NOMO-1 treated with DMSO at 0.1 percent for 48 hours (cell line): ENCODE results near the gene TTC28.

Experiments used
- DNase-seq: peaks from one replicate; lab custom pipeline; 2025; ENCODE audit not compliant: unreplicated experiment; lab: John Stamatoyannopoulos, UW

TTC28 gene

DNA sequence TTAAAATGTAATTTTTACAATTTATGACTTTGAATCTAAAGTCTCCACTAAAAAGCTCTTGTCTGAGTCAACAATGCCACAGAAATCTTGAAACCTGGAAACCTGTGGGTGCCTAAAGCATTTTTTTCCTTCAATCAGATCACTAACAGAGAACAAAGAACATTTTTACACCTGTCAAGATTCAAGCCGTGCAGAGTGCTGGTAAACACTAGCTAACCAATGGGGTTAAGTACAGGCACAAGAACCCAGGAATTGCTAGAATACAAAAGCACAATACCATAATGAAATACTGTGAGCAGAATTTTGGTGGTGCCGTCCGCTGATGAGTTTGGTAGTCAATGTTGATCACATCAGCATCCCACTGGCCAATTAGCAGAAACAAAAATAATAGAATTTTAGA is 380.3 kb downstream of the TTC28 start:
- DNase-seq = no peak

DNA sequence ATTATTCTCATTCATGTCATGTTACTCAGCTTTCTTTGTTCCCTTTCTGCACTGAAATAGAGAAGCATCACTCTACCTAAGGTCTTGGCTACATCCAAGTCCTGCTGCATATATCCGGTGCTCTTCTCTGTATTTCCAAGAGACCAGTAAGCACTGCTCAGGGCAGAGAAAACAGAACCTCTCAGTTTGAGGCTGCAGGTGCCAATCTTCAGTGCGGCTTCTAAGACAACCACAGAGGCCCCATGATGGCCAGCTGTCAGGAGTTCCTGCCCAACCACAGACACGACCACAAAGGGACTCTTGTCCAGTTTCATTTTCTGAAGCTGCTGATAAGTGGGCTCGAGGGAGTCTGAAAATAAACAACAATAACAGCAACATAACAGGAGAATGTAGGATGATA is 382.1 kb downstream of the TTC28 start:
- peak; percentile 60 for DNase-seq

DNA sequence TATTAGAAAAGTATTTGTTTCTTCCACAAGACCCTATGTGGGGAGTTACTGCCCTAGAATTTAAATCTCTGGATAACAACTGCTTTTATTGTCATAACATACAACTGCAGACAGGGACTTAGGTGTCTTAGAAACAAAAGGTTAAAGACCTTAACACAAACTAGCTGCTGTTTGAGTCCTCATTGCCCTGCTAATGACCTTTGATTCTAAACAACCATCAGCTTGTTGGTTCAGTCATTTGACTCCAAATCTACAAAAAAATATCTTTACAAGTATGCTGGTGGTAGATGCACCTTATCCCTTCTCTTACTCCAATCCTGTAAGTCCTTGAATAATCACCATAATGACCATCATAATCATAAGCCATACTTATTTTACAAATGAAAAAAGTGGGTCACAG is 383.2 kb downstream of the TTC28 start:
- DNase-seq = no peak

DNA sequence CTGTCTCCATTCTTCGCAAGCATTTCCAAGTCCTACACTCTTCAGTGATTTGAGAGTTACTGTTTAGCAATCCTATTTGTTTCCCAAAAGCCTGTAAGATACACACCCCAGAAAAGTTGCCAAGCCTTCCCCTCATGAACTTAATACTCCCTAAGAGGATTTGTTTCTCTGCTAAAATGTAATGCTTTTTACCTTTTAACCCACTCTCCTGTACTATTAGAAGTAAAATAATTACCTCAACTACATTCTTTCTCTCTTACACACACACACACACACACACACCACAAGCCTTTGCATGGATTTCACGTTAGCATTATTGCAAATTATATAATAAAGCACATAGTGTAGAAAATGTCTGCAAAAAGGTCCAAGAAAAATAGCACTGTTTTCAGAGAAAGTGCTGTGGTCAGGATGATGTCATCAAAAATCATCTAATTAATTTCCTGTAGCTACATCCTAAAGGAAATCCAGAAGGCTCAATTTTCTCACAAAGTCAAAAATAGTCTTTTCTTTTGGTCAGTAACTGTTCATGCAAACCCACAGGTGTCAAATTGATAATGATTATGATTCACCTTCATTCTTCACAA is 396.5 kb downstream of the TTC28 start:
- DNase-seq = no peak

DNA sequence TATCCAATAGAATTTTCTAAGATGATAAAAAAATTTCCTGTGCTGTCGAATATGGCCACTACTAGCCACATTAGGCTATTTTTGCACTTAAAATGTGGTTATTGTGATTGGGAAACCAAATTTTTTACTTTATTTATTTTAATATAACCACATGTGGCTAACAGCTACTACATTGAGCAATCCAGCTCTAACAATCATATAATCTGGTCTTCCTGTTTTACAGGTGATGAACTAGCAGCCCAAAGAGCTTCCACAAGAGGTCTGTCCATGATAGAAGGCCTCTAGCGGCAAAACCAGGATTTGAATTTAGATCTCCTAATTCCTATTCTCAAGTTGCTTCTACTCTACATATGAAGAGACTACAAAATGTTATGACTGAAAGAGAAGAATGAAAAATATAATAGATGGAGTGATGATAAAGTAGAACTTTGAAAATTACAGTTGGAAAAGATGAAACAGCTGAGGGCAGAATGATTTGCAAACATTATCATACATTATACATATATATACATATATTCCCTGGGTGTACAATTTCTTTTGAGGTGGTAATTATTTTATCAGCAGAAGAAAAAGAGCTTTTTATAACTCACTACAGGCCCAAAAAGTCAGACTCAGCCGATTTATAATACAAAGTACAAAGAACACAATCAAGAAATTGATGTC is 397.1 kb downstream of the TTC28 start:
- DNase-seq = peak; percentile 70

DNA sequence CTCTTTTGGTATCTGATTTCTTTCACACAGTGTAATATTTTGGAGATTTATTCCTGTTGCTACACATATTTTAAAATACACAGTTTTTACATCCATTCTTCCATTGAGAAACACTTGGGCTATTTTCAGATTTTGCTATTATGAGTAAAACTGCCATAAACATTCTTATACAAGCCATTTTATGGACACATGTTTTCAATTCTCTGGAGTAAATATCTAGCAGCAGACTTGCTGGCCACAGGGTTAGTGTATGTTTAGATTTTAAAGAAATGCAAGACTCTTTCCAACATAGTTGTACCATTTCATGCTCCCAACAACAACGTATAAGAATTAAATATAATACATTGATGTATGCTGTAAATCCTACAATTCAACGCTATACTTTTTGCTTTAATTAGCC is 399.8 kb downstream of the TTC28 start:
- DNase-seq = no peak

DNA sequence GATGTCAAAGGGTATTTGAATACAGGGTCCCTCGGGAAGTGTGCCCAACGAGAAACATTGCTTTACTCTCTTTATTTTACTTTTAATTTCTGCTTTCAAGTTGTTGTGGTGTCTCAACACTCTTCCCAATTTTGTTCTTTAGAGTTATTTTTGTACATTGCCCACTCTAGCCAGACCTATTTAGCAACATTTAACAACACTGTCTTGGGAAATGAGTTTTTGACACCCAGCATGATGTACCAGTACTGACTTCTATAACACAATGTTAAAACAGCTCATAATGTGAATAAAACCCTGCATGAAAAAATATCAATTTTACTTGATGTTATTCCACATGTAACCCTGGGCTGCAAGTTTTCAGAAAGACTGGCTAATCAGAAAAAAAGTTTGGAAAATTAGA is 410.4 kb downstream of the TTC28 start:
- peak; percentile 16 for DNase-seq

DNA sequence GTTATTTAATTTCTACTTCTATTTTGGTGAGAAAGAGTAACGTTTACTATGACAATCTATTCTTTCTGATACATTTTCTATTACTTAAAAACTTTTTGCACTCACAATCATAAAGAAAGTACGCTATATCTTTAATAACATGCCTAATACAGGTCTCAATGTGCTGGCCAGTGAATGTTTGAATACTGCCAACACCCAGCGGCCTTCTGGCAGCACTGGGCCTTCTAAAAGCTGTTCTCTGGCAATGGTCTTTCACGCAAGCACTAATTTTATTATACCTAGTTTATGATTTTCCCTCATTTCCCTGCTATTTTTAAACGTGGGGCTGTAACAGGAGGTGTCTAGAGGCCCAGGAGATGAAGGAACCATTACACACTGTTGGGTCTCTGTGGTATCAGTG is 410.8 kb downstream of the TTC28 start:
- no peak for DNase-seq

DNA sequence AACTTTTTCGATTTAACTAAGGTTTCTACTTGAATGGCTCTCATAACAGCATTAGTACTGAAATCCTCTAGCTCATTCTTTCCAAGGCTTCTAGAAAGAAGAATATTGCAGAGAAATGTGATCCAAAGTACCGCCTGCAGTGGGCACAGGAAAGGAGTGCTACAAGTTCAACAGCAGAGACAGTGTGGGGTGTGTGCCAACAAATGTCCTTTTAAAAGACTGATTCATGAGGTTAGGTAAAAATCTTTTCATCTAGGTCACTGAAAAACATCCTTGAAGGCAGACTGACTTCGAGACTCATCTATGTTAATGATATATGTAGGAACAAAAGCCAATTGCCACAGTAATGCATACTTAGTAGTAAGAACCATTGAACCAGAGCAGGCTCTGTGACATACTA is 411.5 kb downstream of the TTC28 start:
- no peak for DNase-seq

DNA sequence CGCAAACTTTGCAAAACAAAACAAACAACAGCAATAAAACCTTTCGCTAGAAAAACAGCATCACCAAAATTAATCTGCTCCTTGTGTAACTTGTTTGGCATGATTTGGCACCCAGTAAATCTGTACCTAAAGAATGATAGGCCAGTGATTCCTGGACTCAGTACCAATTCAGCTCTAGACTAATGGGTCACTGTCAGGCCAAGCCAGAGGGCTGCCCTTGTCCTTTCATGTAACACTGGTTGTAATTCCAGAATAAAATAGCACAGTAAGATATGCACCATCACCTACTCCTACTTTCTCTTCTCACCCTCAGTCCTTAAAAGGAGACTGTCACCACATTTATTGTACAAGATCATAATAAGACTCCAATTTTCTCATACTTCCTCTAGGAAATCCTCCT is 419.0 kb downstream of the TTC28 start:
- DNase-seq = no peak

DNA sequence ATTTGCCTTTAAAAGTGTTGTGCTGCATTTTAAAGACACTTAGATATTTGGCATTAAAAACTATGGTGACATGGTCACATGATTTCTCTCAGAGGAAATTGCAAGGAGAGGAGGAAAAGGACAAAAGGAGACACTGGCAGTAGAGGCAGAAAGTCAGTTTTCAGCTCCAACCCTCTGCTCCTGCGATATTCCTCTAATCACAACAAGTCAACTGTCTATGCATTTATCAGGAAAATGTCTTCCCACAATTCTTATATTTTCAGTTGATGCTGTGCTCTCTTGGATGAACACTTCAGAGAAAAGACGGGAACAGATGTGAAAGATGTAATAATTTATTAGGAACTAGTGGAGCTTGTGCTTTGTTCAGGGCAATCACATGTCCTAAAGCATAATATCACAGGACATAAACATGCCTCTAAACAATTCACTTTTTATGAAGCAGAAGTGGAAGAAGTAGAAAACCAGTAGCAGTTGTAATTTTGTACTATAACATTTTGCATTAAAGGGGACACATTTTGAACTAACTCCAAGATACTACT is 419.8 kb downstream of the TTC28 start:
- no peak for DNase-seq

DNA sequence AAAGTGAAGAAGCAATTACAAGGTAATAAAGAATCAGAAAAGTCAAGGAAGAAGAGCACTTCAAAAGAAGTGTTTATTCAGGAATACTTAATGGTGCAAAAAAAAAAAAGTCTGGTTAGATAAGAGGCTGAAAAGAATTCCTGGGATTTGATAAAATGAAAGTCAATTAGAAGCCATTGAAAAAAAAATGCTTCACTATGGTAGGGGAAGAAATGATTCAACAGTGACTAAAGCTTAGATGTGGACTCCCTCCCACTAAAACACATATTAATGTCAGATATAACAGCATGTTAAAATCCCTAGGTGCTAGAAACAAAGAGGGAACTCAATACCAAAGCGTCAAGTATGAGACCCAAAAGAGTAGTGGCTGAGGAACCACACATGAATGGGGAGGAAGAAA is 425.2 kb downstream of the TTC28 start:
- DNase-seq = no peak

DNA sequence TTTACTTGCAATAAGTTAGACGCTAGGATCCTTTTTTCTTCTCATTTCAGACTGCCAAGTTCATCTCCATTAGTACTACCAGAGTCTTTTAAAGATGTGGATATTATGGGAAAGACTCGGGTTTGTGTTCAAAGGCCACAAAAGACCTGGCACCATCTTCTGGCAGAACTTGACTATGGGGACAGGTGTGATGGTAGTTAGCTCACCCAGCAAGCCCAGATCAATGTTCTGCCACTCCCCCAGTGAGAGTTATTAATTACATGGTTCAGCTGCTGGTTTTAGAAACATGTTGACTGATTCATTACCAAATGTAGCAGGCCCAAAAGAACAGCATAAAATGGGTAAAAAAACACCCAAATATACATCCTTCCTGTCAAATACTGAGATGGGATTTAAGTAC is 427.1 kb downstream of the TTC28 start:
- no peak for DNase-seq

DNA sequence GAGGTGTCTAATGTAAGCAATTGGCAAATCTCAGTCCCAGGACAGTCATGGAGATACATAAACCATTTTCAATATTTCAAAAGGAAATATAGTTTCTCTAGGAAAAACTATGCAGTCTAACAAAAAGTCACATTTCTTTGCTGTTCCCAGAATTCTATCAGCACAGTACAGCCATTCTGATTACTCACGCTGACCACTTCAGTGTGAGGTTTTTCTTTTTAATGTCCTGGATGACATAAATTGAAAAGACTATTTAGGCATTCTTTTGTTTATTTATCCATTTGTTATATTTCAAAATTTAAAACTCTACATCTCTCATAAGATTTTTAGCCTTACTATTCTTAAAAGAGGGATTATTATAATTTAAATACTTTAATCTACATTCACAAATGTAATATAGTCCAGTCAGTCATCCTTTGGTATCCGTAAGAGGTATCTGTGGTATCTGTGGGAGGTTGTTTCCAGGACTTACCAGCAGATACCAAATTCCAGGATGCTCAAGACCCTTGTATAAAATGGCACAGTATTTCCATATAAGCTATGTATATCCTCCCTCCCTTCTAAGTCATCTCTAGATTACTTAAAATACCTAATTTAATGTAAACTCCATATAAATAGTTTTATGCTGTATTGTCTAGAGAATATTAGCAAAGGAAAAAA is 429.5 kb downstream of the TTC28 start:
- DNase-seq = no peak

DNA sequence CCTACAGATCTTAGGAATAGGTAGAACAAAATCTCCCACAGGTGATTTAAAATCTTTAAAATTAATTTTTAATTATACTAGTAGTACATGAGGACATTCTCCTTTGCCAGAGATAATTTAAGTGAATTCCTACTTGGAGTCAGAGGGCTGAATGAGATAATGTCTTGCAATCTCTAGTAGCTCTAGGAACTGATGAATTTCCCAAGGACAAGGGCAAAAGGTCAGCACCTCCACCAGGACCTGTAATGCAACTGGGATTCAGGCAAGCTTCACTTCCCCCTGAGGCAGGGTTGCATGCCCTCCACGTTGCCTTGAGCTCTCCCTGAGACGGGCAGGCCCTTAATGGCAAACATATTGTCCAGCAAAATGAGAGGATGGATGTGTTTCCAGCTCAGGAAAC is 430.2 kb downstream of the TTC28 start:
- DNase-seq = no peak

DNA sequence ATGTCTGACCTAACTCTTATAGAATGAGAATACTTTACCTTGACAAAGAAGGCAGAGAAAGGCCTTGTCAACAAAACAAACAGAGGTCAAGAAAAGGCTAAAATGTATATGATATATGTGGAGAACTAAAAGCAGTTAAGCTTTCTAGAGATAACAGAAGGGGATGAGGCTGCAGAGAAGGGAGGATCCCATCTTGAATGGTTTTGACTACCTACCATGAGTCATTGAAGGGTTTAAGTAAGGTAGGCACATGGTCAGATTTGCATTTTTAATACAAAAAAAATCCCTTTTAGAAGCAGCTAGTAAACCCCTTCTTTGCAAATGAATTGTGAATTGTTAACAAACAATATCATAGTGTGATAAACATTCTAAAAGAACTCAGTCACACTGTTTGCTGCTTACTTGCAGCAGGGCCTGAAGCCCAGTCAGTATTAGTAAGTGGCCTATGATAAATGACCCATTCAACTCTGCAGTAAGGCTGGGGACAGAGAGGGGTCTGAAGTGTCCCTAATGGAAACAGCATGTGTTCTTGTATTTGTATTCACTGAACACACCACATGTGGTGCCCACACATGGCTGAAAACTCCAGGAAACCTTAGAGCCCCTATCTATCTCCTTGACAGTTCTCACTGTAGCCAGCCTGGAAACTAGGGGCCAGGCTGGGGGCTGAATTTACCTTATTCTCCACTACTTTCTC is 431.8 kb downstream of the TTC28 start:
- DNase-seq = no peak

DNA sequence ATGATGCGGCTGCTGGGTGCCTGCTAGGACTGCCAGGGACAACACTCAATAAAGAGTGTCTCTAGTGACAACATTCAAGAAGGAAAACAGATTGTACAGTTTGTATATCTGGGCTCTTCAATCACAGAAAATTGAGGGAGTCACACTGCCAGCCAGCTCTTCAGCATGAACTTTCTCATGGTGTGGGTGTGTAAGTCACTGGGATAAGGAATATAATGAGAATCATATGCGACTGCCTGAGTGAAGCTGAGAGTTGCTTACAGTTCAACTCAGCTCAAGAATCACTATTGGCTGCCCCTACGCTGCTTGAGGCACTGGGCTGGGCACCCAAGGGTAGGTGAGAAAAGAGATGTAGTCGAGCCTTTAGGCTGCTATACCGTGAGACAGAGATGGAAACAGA is 432.5 kb downstream of the TTC28 start:
- DNase-seq = no peak

DNA sequence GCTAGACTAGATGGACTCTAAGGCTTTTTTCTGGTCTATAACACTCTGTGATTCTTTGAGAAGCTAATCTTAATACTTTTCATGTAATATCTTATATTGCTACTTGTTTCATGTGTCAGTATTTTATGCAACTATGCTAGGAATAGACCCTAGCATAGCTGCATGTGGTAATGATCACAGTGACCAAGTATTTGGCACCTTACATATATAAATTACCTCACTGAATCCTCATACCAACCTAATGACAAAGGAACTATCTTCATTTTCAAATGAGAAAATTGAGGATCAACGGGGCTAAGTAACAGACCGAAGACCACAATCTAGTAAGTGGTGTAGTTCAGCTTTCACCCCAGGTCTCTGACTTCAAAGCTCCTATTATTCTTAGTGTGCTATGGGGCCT is 433.2 kb downstream of the TTC28 start:
- no peak for DNase-seq

DNA sequence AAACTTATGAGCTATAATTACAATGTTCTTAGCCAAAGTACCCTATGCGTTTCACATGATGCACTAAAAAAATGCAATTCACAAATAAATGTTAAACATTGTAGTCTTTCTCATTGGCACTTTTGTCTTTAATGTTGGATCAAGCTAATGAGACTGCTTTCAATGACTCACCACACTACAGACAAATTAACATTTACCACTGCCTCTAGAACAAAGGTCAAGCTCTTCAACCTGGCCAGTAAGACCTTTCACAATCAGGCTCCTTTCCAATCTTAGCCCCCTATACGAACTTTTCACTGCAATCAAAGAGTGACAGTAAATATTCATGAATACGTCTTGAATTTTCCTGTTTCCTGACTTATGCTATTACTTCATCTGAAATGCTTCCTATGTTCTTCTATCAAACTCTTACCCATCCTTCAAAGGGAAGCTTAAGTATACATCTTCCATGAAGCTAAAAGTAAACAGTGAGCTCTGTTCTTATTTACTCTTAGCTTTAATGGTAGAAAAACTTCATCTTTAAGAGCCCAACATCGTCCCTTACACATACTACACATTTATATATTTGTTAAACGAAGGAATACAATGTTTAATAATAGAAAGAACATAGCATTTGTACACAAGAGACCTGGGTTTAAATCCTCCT is 433.9 kb downstream of the TTC28 start:
- DNase-seq = no peak

DNA sequence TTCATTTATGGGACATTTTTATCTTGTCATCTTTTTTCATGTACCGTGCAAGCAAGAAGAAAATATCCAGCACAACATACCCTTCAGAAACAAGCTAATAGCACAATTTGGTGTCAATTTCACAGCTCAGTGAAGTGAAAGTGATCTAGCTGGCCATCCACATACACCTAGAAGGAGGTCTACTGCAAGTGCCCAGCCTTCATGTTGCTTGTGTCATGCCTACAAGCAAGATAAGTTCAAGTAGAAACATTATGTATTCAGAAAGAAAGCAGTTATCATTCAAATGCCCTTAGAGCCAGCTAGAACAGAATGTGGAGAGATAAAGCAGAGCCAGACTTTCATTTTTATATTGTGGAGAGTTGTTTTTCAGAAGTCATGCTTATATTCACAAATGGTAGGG is 434.9 kb downstream of the TTC28 start:
- no peak for DNase-seq

DNA sequence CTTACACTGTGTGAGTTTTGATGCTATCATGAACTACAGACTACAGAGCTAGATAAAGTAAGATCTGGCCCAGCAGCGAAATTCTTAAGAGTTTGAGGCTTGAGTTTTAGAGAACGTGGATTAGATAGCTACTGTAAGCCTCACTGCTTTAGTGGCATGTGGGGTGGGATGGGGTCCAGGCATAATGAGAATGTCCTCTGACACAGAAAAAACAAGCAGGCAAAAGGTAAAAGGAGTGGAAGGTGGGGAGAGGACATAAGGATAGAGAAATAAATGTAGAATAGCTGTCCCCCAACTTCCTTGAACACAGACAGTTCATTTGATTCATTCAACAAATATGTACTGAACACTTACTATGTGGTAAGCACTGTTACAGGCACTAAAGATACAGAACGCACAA is 436.1 kb downstream of the TTC28 start:
- DNase-seq = no peak
